Pancreas (tissue), 10 donors: ENCODE data around the gene SLC41A1. TPM values are rescaled to one million over a fixed set of nuclear protein-coding genes. Genes with fewer than 3 reads are reported as not detected.

ENCODE experiments used
- ATAC-seq, 4 donors: fragments of 200-7000 bp; cut with Tn5 transposase; one replicate each; pipeline versions ENCODE4 v1.8.0 to v1.9.1; 2020; ENCODE audit warnings: mild to moderate bottlenecking in 4 of 4, moderate library complexity in 4 of 4
- DNase-seq, 6 donors: peaks; one replicate each; pipeline ENCODE4 v3.0.0-alpha.2; 2020
- FAIRE-seq: peaks from 2 replicates; lab custom pipeline; 2012; peaks lifted over from hg19 to GRCh38; lab: Jason Lieb, UNC
- H3K27ac ChIP-seq, 4 donors: fragments of 200-600 bp; sonication (generic); 1 replicate in 3 of 4; 2 replicates in 1 of 4; pipeline versions ENCODE4 v1.5.0 to v1.8.0; 2020
- H3K27me3 ChIP-seq, 4 donors: fragments of 200-600 bp; one replicate each; pipeline ENCODE4 v1.8.0; 2021
- H3K36me3 ChIP-seq, 3 donors: fragments of 200-600 bp; sonication (generic) in 1 of 3; one replicate each; pipeline versions ENCODE4 v1.5.0 to v1.8.0; 2020 to 2021
- H3K4me1 ChIP-seq, 3 donors: fragments of 200-600 bp; one replicate each; pipeline ENCODE4 v1.8.0; 2021
- H3K4me3 ChIP-seq, 4 donors: fragments of 200-600 bp; sonication (generic) in 2 of 4; one replicate each; pipeline versions ENCODE4 v1.5.0 to v1.8.0; 2020 to 2021
- H3K9me3 ChIP-seq, 4 donors: fragments of 200-600 bp; one replicate each; pipeline ENCODE4 v1.8.0; 2021
- WGBS, 2 donors: extraction: QIAGEN DNeasy Blood & Tissue Kit; methylation state at CpG; one replicate each; pipeline ENCODE4 v1.1.7; 2013; 5-methylcytosine and 5-hydroxymethylcytosine counted together
- intact Hi-C, 3 donors: fragments of 100-400 bp; cut with DNase I; formaldehyde crosslinking; loops; one replicate each; pipeline versions ENCODE4 v1.11.1 to v1.14.2; 2022
- polyA plus RNA-seq, 2 donors: library from polyadenylated mRNA; stranded (reverse); fragments of 200-250 nt; gene quantifications; one replicate each; pipeline ENCODE4 v1.2.3, GENCODE V29; 2013
- total RNA-seq, 6 donors: library from RNA; stranded (reverse); fragmentation: NEBNext Ultra II Directional in 4 of 6; extraction: Animal tissue kit (Norgen Biotek cat#: 25700) in 4 of 6; gene quantifications; one replicate each; pipeline versions ENCODE4 v1.2.1 to v1.2.4, GENCODE V29; 2021 to 2023
- TF ChIP-seq, protein P1 (sequence below), 4 donors: fragments of 200-600 bp; sonication (generic) in 3 of 4; IDR thresholded peaks; one replicate each; pipeline versions ENCODE4 v1.5.0 to v1.8.0; 2021; ENCODE audit warnings: antibody characterized with exemption in 4 of 4
- donor health status: healthy with polysubstance abuse.
- donor health status: DM: no; HTN: no; CAD: no; lungs with moderate emphysema.
- donor health status: DM: no; HTN: no; CAD: no.
- donor health status: control.
- donor health status: control.
- donor health status: Bipolar disorder and iron deficiency.
- donor health status: DM: yes; HTN: yes; CAD: no.
- donor health status: DM: no; HTN: no; CAD: no.
- donor health status: DM: no; HTN: no; CAD: no.
- donor health status: DM: yes; HTN: yes; CAD: no.

The SLC41A1 gene
- total and polyA plus RNA-seq, 8 donors: 20.7 to 57.7 (median 36.8) TPM

DNA sequence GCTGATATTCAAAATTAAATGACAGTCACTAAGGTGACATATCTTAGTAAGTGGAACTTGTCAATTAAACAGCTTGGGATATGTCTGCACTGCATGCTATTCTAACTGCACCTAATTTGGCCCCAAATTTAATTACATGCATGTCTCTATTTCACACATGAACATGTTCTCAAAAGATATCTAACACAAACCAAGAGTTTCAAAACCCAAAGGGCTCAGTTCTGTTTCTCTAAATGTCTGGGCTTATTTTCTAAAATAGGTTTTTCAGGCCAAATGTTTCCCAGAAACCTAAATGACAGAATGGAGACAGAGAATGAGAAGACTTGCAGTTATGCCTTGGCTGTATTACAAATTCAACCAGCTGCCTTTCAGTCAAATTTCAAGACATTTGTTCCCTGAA, 49.0 kb downstream of the SLC41A1 start:
- Histone ChIP-seq H3K4me1 (no peaks in the 10 kb centered on the region), H3K27ac (no peak overlapping the region), H3K9me3 (no peaks in the 10 kb centered on the region), H3K4me3 (no peak overlapping the region), H3K27me3 (no peaks in the 10 kb centered on the region), H3K36me3 (no peaks in the 10 kb centered on the region)
- TF ChIP-seq, protein P1, sequence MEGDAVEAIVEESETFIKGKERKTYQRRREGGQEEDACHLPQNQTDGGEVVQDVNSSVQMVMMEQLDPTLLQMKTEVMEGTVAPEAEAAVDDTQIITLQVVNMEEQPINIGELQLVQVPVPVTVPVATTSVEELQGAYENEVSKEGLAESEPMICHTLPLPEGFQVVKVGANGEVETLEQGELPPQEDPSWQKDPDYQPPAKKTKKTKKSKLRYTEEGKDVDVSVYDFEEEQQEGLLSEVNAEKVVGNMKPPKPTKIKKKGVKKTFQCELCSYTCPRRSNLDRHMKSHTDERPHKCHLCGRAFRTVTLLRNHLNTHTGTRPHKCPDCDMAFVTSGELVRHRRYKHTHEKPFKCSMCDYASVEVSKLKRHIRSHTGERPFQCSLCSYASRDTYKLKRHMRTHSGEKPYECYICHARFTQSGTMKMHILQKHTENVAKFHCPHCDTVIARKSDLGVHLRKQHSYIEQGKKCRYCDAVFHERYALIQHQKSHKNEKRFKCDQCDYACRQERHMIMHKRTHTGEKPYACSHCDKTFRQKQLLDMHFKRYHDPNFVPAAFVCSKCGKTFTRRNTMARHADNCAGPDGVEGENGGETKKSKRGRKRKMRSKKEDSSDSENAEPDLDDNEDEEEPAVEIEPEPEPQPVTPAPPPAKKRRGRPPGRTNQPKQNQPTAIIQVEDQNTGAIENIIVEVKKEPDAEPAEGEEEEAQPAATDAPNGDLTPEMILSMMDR (IDR thresholded peaks at IDR 0.05): no peak
- intact Hi-C loops: no loop called here
- DNase-seq (no peak), FAIRE-seq (no peak), ATAC-seq (no peak)

DNA sequence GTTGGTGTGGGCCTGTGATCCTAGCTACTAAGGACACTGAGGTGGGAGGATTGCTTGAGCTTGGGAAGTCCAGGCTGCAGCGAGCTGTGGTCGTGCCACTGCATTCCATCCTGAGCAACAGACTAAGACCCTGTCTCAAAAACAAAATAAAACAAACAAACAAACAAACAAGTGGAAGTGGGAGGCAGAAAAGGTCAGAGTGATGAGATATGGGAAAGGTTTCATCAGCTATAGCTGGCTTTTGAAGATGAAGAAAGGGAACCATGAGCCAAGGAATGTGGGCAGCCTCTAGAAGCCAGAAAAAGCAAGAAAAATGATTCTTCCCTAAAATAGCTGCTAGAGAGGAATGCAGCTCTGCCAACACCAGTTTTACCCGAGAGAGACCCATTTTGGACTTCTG, 52.4 kb downstream of the SLC41A1 start:
- WGBS, 2 donors: 87 to 93% methylated on average over 3 of the region's 3 CpGs
- no peak for FAIRE-seq

DNA sequence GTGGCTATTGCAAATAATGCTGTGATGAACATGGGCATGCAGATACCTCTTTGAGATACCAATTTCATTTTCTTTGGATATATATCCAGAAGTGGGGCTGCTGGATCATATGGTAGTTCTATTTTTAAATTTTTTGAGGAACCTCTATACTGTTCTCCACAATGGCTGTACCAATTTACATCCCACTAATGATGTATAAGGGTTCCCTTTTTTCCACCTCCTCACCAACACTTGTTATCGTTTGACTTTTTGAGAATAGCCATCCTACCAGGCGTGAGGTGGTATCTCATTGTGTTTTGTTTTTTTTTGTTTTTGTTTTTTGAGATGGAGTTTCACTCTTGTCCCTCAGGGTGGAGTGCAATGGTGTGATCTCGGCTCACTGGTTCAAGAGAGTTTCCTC, 56.4 kb downstream of the SLC41A1 start:
- DNase-seq (no peak), FAIRE-seq (no peak), ATAC-seq (no peak)
- H3K4me3 ChIP-seq: no peak overlapping the region
- 88 to 96% methylated on average over 3 of the region's 3 CpGs for WGBS, 2 donors
- H3K27ac ChIP-seq: no peak overlapping the region
- no peaks in the 10 kb centered on the region for H3K27me3 ChIP-seq
- intact Hi-C loops: no loop called here
- H3K4me1 ChIP-seq: no peaks in the 10 kb centered on the region
- TF ChIP-seq, protein P1 (IDR thresholded peaks at IDR 0.05): no peak
- H3K9me3 ChIP-seq: no peaks in the 10 kb centered on the region
- H3K36me3 ChIP-seq: no peaks in the 10 kb centered on the region

More for the DNA sequence above, 52.4 kb downstream of the SLC41A1 start:
- Histone ChIP-seq H3K27ac (no peak overlapping the region), H3K4me1 (no peaks in the 10 kb centered on the region), H3K9me3 (no peaks in the 10 kb centered on the region), H3K36me3 (no peaks in the 10 kb centered on the region), H3K27me3 (no peaks in the 10 kb centered on the region), H3K4me3 (no peak overlapping the region)
- ATAC-seq (no peak), DNase-seq (no peak)
- intact Hi-C loops: no loop called here
- TF ChIP-seq, protein P1 (IDR thresholded peaks at IDR 0.05): no peak

DNA sequence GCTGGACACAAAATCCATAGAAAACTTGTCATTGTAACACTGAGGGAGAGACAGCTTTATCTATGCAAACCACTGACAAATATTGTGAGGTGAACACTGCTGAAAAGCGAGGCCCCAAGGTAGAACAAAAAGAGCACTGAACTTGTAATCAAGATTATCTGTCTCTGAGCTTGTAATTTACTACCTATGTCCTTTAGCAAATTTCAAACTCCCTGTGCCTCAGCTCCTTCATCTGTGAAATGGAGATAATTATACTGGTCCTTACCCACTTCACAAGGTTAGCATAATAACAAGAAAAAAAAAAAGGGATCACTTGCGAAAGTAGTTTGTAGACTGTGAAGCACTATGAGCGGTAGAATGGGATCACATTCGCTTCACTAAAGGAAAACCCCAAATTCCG, 58.1 kb downstream of the SLC41A1 start:
- no peak for DNase-seq
- no peak for FAIRE-seq
- Histone ChIP-seq H3K9me3 (no peaks in the 10 kb centered on the region), H3K4me3 (no peak overlapping the region), H3K27me3 (no peaks in the 10 kb centered on the region), H3K27ac (no peak overlapping the region), H3K4me1 (no peaks in the 10 kb centered on the region), H3K36me3 (no peaks in the 10 kb centered on the region)
- WGBS, 2 donors: 70 to 83% methylated on average over 5 of the region's 5 CpGs
- ATAC-seq: no peak
- intact Hi-C loops: no loop called here
- TF ChIP-seq, protein P1 (IDR thresholded peaks at IDR 0.05): no peak

DNA sequence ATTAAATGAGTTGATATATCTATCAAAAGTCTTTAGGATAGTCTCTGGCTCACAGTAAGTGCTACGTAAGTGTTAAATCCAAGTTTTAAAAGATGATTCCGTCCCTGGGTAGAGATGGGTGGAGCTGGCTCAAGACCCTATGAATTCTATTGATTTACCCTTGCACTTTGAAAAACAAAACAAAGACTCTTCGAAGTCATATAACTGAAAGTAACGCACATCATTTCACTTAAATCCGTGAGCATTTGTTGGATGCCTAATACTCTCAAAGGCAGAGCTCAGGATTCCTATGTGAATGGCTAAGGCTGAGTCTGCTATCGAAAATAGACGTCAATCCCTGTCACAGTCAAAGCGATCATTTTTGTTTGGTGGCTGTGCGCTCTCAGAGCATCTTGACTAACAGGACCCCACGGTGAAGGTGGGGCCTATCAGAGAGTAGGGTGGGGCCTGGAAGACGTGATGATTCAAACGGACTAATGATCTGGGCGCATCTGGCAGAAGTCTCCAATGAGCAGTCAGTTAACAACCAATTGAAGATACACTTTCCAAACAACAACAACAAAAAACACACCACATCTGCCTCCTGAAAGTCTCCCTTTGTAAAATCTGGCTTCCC, 61.9 kb downstream of the SLC41A1 start:
- 71 to 74% methylated on average over 13 of the region's 13 CpGs for WGBS, 2 donors
- no peaks in the 10 kb centered on the region for H3K9me3 ChIP-seq
- H3K27me3 ChIP-seq: no peaks in the 10 kb centered on the region
- intact Hi-C loops: no loop called here
- no peak overlapping the region for H3K27ac ChIP-seq
- FAIRE-seq (no peak), ATAC-seq (no peak), DNase-seq (no peak)
- H3K36me3 ChIP-seq: no peaks in the 10 kb centered on the region
- TF ChIP-seq, protein P1 (IDR thresholded peaks at IDR 0.05): no peak
- H3K4me3 ChIP-seq: no peak overlapping the region
- H3K4me1 ChIP-seq: peaks cover 4 to 17% (median 16%) of the 10 kb centered on the region in 3 donors
